Raji (cell line): ENCODE measurements around the gene LAMP1.

Experiments used
- POLR2A ChIP-seq: IDR thresholded peaks from 2 replicates; pipeline ENCODE4 v1.6.1; 2011; ENCODE audit warnings: low read depth, low read length, control low read depth; ENCODE audit not compliant: insufficient read depth

LAMP1 gene

DNA sequence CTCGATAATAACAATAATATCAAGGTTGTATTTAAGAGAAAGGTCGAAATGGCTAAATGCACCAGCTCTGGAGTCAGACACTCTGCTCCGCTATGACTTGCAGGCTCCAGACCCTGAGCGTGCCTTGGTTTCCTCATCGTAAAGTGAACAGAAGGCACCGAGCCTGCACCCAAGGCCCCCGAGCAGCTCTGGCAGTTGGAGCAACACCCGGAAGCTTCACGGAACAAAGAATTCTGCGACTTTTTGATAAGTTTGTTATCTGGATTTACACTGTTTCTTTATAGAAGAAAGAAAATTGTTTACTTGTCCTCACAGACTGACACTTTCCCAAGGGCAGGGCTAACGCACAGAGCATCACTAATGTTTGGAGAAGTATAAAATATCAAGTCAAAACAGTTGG is 62.5 kb downstream of the LAMP1 start:
- TF ChIP-seq POLR2A = no peak

- TF ChIP-seq POLR2A = no peak
Observed at GRCh38 chr13:113360446-113360845, 63.4 kb downstream of the LAMP1 start.

GRCh38 chr13:113361406-113361805 is 64.4 kb downstream of the LAMP1 start:
- TF ChIP-seq POLR2A = no peak

GRCh38 chr13:113364311-113364889 is 67.4 kb downstream of the LAMP1 start:
- TF ChIP-seq POLR2A = no peak

DNA sequence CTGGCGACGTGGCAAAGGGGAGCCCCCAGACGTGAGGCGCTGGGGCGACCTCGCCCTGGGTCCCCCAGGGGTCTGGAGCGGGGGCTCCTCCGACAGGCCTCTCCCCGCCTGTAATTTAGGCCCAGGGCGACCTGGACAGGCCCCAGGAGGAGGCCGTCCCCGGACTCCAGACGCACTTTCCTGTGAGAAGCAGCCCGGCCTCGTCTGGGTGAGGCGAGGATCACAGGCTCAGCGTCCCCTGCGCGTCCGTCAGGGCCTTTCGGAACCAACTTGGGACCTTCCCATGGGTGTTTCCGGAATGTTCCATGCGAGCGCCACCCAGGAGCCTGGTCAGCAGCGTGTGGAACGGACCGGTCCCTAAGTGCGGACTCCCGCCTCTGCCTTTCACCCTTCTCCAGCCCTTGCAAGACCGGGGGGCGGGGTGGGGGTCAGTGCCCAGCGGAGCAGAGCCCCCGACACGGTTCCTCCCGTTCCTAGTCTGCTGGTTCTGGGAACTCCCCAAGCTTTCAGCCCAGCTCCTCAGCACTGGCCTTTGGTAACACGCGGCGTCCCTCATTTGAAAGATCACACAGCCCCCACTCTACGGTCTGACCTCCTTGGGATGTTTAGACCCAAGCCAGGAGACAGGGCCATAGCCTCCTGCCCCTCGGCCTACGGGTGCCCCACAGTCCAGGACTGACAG is 68.0 kb downstream of the LAMP1 start:
- no peak for TF ChIP-seq POLR2A

DNA sequence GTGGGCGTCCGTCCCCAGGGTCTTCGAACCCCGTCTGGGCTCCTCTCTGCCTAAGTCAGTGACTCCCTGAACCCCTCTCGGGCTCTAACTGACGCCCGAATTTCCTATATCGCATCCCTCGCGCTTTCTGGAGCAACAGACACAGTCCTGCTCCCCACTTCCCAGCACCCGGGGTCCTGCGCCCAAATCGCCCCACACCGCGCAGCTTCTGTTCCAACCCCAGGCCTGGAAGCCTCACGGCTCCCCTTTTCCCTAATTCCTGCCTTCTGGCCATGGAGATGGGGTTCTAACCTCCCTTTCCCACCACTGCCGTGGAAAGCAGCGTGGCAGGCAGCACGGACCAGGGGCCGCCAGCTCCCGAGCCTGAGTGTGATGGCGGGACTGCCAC is 68.5 kb downstream of the LAMP1 start:
- TF ChIP-seq POLR2A = no peak

GRCh38 chr13:113365971-113366588 is 69.0 kb downstream of the LAMP1 start:
- no peak for TF ChIP-seq POLR2A

- no peak for TF ChIP-seq POLR2A
Observed at GRCh38 chr13:113367020-113367560, 70.1 kb downstream of the LAMP1 start.

DNA sequence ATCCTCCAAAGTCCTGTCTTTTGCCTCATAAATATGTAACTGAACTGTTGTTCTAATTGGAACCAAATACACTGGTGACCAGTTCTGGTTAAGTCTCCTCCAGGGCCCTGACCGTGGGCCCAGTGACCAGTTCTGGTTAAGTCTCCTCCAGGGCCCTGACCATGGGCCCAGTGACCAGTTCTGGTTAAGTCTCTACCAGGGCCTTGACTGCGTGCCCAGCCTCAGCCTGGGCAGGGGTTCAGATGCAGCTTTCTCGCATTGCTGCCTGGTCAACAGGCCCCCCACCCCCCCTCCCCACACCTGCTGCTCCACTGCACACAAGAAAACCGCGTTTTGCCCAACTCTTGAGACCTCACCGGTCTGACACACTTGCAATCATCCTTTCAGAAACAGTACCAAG is 70.7 kb downstream of the LAMP1 start:
- no peak for TF ChIP-seq POLR2A

GRCh38 chr13:113369189-113369588 is 72.2 kb downstream of the LAMP1 start:
- TF ChIP-seq POLR2A = no peak

GRCh38 chr13:113369881-113370280 is 72.8 kb downstream of the LAMP1 start:
- TF ChIP-seq POLR2A = no peak

DNA sequence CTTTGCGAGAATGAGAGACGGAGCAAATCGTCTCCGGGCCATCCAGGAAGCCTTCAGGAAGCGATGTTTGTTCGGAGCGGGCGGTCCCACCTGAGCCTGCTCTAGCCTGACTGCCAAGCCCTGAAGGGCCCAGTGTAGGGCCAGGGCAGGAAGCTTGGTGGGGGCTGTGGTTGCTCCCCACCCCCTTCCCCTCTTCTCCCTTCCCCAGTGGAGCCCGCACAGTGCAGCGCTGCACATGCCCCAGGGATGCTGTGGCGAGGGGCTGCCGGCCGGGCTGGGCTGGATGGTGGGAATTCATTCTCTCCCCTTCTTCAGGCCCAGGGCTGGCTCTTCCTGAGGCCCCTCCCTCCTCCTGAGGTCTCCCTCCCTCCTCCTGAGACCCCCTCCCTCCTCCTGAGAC is 74.0 kb downstream of the LAMP1 start:
- no peak for TF ChIP-seq POLR2A
